HL-60 (cell line): Measurements from ENCODE around the gene WDR4.

Source experiments
- DNase-seq, 2 experiments: peaks; one replicate each; pipeline ENCODE4 v3.0.0-alpha.2; 2010 to 2020; ENCODE audit warnings: low read depth in 1 of 2, low spot score in 1 of 2
- H3K27ac ChIP-seq: fragments of 250-450 bp; sonication (Bioruptor Pico); replicated peaks from 2 replicates; pipeline ENCODE4 v1.5.1; 2020; ENCODE audit warnings: mild to moderate bottlenecking, moderate library complexity
- H3K27me3 ChIP-seq: fragments of 250-450 bp; sonication (Bioruptor Pico); 2 replicates; pipeline ENCODE4 v1.5.1; 2021; ENCODE audit warnings: mild to moderate bottlenecking, moderate library complexity; ENCODE audit not compliant: insufficient read depth, poor library complexity, severe bottlenecking
- H3K4me3 ChIP-seq: replicated peaks from 2 replicates; pipeline ENCODE4 v1.5.1; 2011; ENCODE audit warnings: mild to moderate bottlenecking, control low read depth, low read length; ENCODE audit not compliant: insufficient read depth
- GABPA ChIP-seq: IDR thresholded peaks from 2 replicates; pipeline ENCODE4 v1.6.1; 2012; ENCODE audit warnings: low read depth
- POLR2AphosphoS5 ChIP-seq: IDR thresholded peaks from 2 replicates; pipeline ENCODE4 v1.6.1; 2012; ENCODE audit warnings: low read depth
- SPI1 ChIP-seq: IDR thresholded peaks from 2 replicates; pipeline ENCODE4 v1.6.1; 2012; ENCODE audit warnings: low read depth, mild to moderate bottlenecking, borderline replicate concordance
- TF ChIP-seq, protein P1 (sequence below): IDR thresholded peaks from one replicate; pipeline ENCODE4 v1.5.1; 2011; ENCODE audit warnings: low read length, control low read depth, inconsistent platforms; ENCODE audit not compliant: insufficient read depth
- TF ChIP-seq, protein P2 (sequence below): IDR thresholded peaks from 2 replicates; pipeline ENCODE4 v1.6.1; 2012; ENCODE audit warnings: low read depth; ENCODE audit not compliant: insufficient replicate concordance

WDR4 gene

GRCh38 chr21:42835611-42836401 is 43.5 kb downstream of the WDR4 start:
- H3K27ac ChIP-seq = no peak overlapping the region

DNA sequence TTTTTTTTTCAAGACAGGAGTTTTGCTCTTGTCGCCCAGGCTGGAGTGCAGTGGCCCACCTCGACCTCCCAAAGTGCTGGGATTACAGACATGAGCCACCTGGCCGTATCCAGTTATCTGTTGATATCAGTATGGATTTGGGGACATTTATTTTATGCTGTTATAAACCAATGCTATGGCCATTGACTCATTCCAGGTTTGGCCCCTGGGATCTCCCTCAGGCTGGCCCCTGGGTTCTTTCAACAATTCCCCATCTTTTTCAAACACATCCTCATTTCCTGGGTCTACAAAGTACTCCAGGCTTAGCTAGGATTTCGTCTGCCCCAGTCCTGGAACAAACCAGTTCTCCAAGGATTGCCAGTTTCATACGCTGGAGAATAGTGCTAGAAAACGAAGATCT is 44.1 kb downstream of the WDR4 start:
- H3K4me3 ChIP-seq = no peak overlapping the region
- H3K27me3 ChIP-seq = no peaks in the 10 kb centered on the region
- no peak for TF ChIP-seq POLR2AphosphoS5
- TF ChIP-seq GABPA = no peak
- TF ChIP-seq, protein P1, sequence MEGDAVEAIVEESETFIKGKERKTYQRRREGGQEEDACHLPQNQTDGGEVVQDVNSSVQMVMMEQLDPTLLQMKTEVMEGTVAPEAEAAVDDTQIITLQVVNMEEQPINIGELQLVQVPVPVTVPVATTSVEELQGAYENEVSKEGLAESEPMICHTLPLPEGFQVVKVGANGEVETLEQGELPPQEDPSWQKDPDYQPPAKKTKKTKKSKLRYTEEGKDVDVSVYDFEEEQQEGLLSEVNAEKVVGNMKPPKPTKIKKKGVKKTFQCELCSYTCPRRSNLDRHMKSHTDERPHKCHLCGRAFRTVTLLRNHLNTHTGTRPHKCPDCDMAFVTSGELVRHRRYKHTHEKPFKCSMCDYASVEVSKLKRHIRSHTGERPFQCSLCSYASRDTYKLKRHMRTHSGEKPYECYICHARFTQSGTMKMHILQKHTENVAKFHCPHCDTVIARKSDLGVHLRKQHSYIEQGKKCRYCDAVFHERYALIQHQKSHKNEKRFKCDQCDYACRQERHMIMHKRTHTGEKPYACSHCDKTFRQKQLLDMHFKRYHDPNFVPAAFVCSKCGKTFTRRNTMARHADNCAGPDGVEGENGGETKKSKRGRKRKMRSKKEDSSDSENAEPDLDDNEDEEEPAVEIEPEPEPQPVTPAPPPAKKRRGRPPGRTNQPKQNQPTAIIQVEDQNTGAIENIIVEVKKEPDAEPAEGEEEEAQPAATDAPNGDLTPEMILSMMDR = no peak
- no peak for TF ChIP-seq SPI1
- TF ChIP-seq, protein P2, sequence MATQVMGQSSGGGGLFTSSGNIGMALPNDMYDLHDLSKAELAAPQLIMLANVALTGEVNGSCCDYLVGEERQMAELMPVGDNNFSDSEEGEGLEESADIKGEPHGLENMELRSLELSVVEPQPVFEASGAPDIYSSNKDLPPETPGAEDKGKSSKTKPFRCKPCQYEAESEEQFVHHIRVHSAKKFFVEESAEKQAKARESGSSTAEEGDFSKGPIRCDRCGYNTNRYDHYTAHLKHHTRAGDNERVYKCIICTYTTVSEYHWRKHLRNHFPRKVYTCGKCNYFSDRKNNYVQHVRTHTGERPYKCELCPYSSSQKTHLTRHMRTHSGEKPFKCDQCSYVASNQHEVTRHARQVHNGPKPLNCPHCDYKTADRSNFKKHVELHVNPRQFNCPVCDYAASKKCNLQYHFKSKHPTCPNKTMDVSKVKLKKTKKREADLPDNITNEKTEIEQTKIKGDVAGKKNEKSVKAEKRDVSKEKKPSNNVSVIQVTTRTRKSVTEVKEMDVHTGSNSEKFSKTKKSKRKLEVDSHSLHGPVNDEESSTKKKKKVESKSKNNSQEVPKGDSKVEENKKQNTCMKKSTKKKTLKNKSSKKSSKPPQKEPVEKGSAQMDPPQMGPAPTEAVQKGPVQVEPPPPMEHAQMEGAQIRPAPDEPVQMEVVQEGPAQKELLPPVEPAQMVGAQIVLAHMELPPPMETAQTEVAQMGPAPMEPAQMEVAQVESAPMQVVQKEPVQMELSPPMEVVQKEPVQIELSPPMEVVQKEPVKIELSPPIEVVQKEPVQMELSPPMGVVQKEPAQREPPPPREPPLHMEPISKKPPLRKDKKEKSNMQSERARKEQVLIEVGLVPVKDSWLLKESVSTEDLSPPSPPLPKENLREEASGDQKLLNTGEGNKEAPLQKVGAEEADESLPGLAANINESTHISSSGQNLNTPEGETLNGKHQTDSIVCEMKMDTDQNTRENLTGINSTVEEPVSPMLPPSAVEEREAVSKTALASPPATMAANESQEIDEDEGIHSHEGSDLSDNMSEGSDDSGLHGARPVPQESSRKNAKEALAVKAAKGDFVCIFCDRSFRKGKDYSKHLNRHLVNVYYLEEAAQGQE = no peak
- no peak overlapping the region for H3K27ac ChIP-seq
- no peak for DNase-seq

More at GRCh38 chr21:42835611-42836401, 43.5 kb downstream of the WDR4 start:
- H3K27me3 ChIP-seq = no peaks in the 10 kb centered on the region
- DNase-seq = no peak
- TF ChIP-seq GABPA (no peak), POLR2AphosphoS5 (0 out of 2 replicates have a peak, but pooled peaks have one; percentile 17), SPI1 (no peak)
- H3K4me3 ChIP-seq = no peak overlapping the region

DNA sequence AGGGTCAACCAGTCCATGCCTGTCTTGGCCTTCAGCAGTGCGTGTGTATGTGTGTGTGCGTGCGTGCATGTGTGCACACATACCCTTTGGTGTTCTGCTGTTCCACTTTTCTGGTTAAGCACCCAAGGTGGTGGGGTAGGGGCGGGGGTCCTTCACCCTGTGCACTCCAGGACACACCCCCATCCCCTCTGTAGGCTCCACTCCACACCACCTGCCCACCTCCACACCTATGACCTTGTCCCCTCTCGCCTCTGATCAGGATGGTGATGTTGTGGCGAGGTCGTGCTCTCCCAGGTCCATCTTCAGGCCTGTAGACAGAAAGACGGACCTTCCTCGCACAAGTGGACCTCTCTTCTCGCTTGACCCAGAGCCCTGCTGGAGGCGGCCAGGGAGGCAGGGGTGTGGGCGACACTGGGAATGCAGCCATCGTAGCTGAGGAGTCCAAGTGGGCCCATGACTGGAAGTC is 44.6 kb downstream of the WDR4 start:
- no peak overlapping the region for H3K27ac ChIP-seq
- no peak for TF ChIP-seq SPI1
- TF ChIP-seq GABPA = no peak
- TF ChIP-seq, protein P1 = no peak
- peak; percentile 71 for TF ChIP-seq POLR2AphosphoS5
- TF ChIP-seq, protein P2 = no peak
- no peak for DNase-seq
- no peaks in the 10 kb centered on the region for H3K27me3 ChIP-seq
- no peak overlapping the region for H3K4me3 ChIP-seq

GRCh38 chr21:42833859-42834725 is 45.2 kb downstream of the WDR4 start:
- no peak overlapping the region for H3K4me3 ChIP-seq
- TF ChIP-seq SPI1 = no peak
- TF ChIP-seq, protein P2 = no peak
- TF ChIP-seq, protein P1 = no peak
- TF ChIP-seq GABPA = no peak
- no peak; the same call in 1 of the 2 replicates for TF ChIP-seq POLR2AphosphoS5
- peak in 1 of 2 experiments; percentile 25 for DNase-seq
- no peaks in the 10 kb centered on the region for H3K27me3 ChIP-seq
- no peak overlapping the region for H3K27ac ChIP-seq
